Midbrain (tissue), 1 donor: ENCODE results near the gene KIF26B.

ENCODE experiments used
- DNase-seq: peaks from one replicate; lab custom pipeline; 2025; lab: John Stamatoyannopoulos, UW

The KIF26B gene

GRCh38 chr1:245566134-245566533 lies 411.3 kb downstream of the KIF26B start:
- no peak for DNase-seq

- no peak for DNase-seq
Measured at GRCh38 chr1:245566952-245567351, 412.2 kb downstream of the KIF26B start.

- no peak for DNase-seq
Measured at GRCh38 chr1:245571815-245572294, 417.1 kb downstream of the KIF26B start.

- DNase-seq, result no peak
Measured at GRCh38 chr1:245572709-245573108, 417.9 kb downstream of the KIF26B start.

GRCh38 chr1:245575710-245576109 lies 420.9 kb downstream of the KIF26B start:
- DNase-seq, result no peak

- DNase-seq, result no peak
Measured at GRCh38 chr1:245576323-245576722, 421.5 kb downstream of the KIF26B start.

GRCh38 chr1:245577191-245578157 lies 422.7 kb downstream of the KIF26B start:
- DNase-seq, result no peak

- DNase-seq, result no peak
Measured at GRCh38 chr1:245578308-245578707, 423.5 kb downstream of the KIF26B start.

GRCh38 chr1:245578771-245579170 lies 424.0 kb downstream of the KIF26B start:
- no peak for DNase-seq

- DNase-seq, result no peak
Measured at GRCh38 chr1:245579881-245580280, 425.1 kb downstream of the KIF26B start.

- no peak for DNase-seq
Measured at GRCh38 chr1:245580651-245581050, 425.9 kb downstream of the KIF26B start.

GRCh38 chr1:245582026-245582425 lies 427.2 kb downstream of the KIF26B start:
- no peak for DNase-seq

- DNase-seq, result no peak
Measured at GRCh38 chr1:245583081-245583480, 428.3 kb downstream of the KIF26B start.

- DNase-seq, result no peak
Measured at GRCh38 chr1:245583575-245584330, 429.0 kb downstream of the KIF26B start.

- no peak for DNase-seq
Measured at GRCh38 chr1:245585252-245585959, 430.6 kb downstream of the KIF26B start.

- no peak for DNase-seq
Measured at GRCh38 chr1:245587435-245588115, 432.8 kb downstream of the KIF26B start.

- no peak for DNase-seq
Measured at GRCh38 chr1:245588116-245588639, 433.4 kb downstream of the KIF26B start.

GRCh38 chr1:245589316-245589715 lies 434.5 kb downstream of the KIF26B start:
- no peak for DNase-seq

GRCh38 chr1:245589906-245590305 lies 435.1 kb downstream of the KIF26B start:
- DNase-seq, result no peak

GRCh38 chr1:245590726-245591125 lies 435.9 kb downstream of the KIF26B start:
- no peak for DNase-seq
